ENCODE results near the gene MEFV.

DNA sequence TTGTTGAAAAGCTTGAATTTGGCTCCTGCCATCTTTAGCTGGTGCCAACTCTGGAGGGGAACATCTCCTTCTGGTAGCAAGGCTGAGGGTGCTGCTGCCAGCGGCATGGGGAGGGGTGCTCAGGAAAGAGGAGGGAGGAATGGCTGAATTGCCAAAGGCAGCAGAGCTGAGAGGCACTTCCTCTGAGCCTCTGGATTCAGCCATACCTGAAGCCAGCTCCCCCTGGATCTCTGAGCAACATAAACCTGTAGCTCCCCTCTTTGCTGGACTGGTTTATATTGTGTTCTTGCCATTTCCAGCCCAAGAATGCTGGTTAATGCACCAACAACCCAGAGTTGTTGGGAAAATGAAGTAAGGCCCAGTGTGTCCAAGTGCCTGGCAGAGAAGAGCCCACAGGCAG is 7.4 kb downstream of the MEFV start:
- TF ChIP-seq POLR2AphosphoS5 (IDR thresholded peaks at IDR 0.05; ENCODE audit: low read depth, low read length), result no peak
- TF ChIP-seq, protein P1, sequence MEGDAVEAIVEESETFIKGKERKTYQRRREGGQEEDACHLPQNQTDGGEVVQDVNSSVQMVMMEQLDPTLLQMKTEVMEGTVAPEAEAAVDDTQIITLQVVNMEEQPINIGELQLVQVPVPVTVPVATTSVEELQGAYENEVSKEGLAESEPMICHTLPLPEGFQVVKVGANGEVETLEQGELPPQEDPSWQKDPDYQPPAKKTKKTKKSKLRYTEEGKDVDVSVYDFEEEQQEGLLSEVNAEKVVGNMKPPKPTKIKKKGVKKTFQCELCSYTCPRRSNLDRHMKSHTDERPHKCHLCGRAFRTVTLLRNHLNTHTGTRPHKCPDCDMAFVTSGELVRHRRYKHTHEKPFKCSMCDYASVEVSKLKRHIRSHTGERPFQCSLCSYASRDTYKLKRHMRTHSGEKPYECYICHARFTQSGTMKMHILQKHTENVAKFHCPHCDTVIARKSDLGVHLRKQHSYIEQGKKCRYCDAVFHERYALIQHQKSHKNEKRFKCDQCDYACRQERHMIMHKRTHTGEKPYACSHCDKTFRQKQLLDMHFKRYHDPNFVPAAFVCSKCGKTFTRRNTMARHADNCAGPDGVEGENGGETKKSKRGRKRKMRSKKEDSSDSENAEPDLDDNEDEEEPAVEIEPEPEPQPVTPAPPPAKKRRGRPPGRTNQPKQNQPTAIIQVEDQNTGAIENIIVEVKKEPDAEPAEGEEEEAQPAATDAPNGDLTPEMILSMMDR (IDR thresholded peaks at IDR 0.05), result no peak
- TF ChIP-seq SIN3A (IDR thresholded peaks at IDR 0.05; ENCODE audit: borderline replicate concordance, insufficient read depth, low read depth, low read length), result no peak
- TF ChIP-seq, protein P2, sequence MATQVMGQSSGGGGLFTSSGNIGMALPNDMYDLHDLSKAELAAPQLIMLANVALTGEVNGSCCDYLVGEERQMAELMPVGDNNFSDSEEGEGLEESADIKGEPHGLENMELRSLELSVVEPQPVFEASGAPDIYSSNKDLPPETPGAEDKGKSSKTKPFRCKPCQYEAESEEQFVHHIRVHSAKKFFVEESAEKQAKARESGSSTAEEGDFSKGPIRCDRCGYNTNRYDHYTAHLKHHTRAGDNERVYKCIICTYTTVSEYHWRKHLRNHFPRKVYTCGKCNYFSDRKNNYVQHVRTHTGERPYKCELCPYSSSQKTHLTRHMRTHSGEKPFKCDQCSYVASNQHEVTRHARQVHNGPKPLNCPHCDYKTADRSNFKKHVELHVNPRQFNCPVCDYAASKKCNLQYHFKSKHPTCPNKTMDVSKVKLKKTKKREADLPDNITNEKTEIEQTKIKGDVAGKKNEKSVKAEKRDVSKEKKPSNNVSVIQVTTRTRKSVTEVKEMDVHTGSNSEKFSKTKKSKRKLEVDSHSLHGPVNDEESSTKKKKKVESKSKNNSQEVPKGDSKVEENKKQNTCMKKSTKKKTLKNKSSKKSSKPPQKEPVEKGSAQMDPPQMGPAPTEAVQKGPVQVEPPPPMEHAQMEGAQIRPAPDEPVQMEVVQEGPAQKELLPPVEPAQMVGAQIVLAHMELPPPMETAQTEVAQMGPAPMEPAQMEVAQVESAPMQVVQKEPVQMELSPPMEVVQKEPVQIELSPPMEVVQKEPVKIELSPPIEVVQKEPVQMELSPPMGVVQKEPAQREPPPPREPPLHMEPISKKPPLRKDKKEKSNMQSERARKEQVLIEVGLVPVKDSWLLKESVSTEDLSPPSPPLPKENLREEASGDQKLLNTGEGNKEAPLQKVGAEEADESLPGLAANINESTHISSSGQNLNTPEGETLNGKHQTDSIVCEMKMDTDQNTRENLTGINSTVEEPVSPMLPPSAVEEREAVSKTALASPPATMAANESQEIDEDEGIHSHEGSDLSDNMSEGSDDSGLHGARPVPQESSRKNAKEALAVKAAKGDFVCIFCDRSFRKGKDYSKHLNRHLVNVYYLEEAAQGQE (IDR thresholded peaks at IDR 0.05; ENCODE audit: insufficient read depth in 1 of 2, low read depth in 2 of 2, low read length in 1 of 2), result no peak
- TF ChIP-seq TCF7L2 (IDR thresholded peaks at IDR 0.05; ENCODE audit: low read depth, low read length), result no peak
